K562 (cell line): Measurements from ENCODE around the gene TRIM43.

Experiments used
- CBX2 ChIP-seq: fragments of 200-600 bp; sonication (generic); IDR thresholded peaks from one replicate; pipeline ENCODE4 v1.6.1; 2012; ENCODE audit warnings: mild to moderate bottlenecking, low read length, inconsistent platforms; ENCODE audit not compliant: insufficient read depth, poor library complexity, severe bottlenecking
- CHD2 ChIP-seq: IDR thresholded peaks from 2 replicates; pipeline ENCODE4 v1.6.1; 2011; ENCODE audit warnings: low read depth, low read length
- CREB1 ChIP-seq, 2 experiments: sonication (generic) in 1 of 2; formaldehyde crosslinking in 1 of 2; IDR thresholded peaks; 2 replicates each; pipeline versions ENCODE4 v1.6.1 to v1.8.0; 2012 to 2022; ENCODE audit warnings: inconsistent platforms in 1 of 2, mild to moderate bottlenecking in 1 of 2, missing genetic modification reagents in 1 of 2, moderate library complexity in 1 of 2
- EP300 ChIP-seq: IDR thresholded peaks from 2 replicates; pipeline ENCODE4 v1.6.1; 2012; ENCODE audit warnings: low read length, improper control_type of control experiment
- EZH2 ChIP-seq: IDR thresholded peaks from 2 replicates; pipeline ENCODE4 v1.6.1; 2012; ENCODE audit warnings: low read depth, mild to moderate bottlenecking, inconsistent platforms, low read length, borderline replicate concordance
- GTF2F1 ChIP-seq: IDR thresholded peaks from 2 replicates; pipeline ENCODE4 v1.6.1; 2011; ENCODE audit warnings: low read depth, low read length, improper control_type of control experiment
- PRPF4 ChIP-seq: fragments of 200-400 bp; formaldehyde crosslinking; IDR thresholded peaks from one replicate; pipeline ENCODE4 v1.6.1; 2017; ENCODE audit warnings: low read length, low read depth, mild to moderate bottlenecking; ENCODE audit not compliant: insufficient read depth, poor library complexity, severe bottlenecking
- PTBP1 ChIP-seq: fragments of 200-400 bp; formaldehyde crosslinking; IDR thresholded peaks from 2 replicates; pipeline ENCODE4 v1.6.1; 2017; ENCODE audit warnings: low read depth, low read length
- RFX5 ChIP-seq: IDR thresholded peaks from 2 replicates; pipeline ENCODE4 v1.6.1; 2011; ENCODE audit warnings: low read depth, mild to moderate bottlenecking, improper control_type of control experiment, low read length
- ZNF146 ChIP-seq: IDR thresholded peaks from one replicate; pipeline ENCODE4 v1.6.1; 2018; ENCODE audit warnings: missing compliant biosample characterization; ENCODE audit not compliant: unreplicated experiment
- TF ChIP-seq, protein P1 (sequence below): sonication (generic); formaldehyde crosslinking; IDR thresholded peaks from 2 replicates; pipeline ENCODE4 v1.8.1; 2023; ENCODE audit warnings: mild to moderate bottlenecking, missing genetic modification reagents, moderate library complexity
- TF ChIP-seq, protein P2 (sequence below), 3 experiments: IDR thresholded peaks in 2 of 3; conservative IDR thresholded peaks in 1 of 3; 2 replicates each; pipeline ENCODE4 v1.5.1; 2011 to 2012; ENCODE audit warnings: low read length in 3 of 3, mild to moderate bottlenecking in 3 of 3, control low read depth in 2 of 3, improper control_type of control experiment in 1 of 3, inconsistent platforms in 1 of 3, low read depth in 1 of 3, mixed read lengths in 1 of 3, moderate library complexity in 1 of 3; ENCODE audit not compliant: insufficient read depth in 2 of 3
- TF ChIP-seq, protein P3 (sequence below): fragments of 450-650 bp; IDR thresholded peaks from 2 replicates; pipeline ENCODE4 v1.6.1; 2016; ENCODE audit warnings: low read depth

DNA sequence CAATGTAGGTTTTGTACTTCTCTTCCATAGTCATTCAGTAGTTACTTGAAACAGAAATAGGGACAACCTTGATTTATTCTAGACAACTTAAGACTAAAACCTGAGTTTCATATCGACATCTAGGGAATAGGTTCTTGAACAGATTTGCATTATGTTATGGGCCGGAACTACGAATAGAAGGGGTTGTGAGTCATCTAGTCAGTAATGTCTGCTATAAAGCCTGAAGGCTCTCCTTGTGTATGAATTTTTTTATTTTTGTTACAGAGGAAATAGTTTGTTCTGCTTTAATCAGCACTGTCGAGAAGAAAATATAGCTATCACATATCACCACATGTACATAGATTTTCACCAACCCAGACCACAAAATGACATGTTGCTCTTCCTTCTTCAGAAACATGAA lies 17.3 kb upstream of the TRIM43 start:
- no peak for TF ChIP-seq CBX2
- TF ChIP-seq RFX5, result no peak
- no peak for TF ChIP-seq EP300
- no peak for TF ChIP-seq PTBP1
- TF ChIP-seq, protein P1, sequence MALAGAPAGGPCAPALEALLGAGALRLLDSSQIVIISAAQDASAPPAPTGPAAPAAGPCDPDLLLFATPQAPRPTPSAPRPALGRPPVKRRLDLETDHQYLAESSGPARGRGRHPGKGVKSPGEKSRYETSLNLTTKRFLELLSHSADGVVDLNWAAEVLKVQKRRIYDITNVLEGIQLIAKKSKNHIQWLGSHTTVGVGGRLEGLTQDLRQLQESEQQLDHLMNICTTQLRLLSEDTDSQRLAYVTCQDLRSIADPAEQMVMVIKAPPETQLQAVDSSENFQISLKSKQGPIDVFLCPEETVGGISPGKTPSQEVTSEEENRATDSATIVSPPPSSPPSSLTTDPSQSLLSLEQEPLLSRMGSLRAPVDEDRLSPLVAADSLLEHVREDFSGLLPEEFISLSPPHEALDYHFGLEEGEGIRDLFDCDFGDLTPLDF (CRISPR knock-in tag), result no peak
- no peak for TF ChIP-seq GTF2F1
- TF ChIP-seq ZNF146 (CRISPR knock-in tag), result no peak
- TF ChIP-seq EZH2, result no peak
- TF ChIP-seq CREB1 (IDR thresholded peaks at IDR 0.05), result no peak
- no peak for TF ChIP-seq CREB1 (CRISPR knock-in tag; IDR thresholded peaks at IDR 0.05)
- no peak for TF ChIP-seq PRPF4
- TF ChIP-seq, protein P2, sequence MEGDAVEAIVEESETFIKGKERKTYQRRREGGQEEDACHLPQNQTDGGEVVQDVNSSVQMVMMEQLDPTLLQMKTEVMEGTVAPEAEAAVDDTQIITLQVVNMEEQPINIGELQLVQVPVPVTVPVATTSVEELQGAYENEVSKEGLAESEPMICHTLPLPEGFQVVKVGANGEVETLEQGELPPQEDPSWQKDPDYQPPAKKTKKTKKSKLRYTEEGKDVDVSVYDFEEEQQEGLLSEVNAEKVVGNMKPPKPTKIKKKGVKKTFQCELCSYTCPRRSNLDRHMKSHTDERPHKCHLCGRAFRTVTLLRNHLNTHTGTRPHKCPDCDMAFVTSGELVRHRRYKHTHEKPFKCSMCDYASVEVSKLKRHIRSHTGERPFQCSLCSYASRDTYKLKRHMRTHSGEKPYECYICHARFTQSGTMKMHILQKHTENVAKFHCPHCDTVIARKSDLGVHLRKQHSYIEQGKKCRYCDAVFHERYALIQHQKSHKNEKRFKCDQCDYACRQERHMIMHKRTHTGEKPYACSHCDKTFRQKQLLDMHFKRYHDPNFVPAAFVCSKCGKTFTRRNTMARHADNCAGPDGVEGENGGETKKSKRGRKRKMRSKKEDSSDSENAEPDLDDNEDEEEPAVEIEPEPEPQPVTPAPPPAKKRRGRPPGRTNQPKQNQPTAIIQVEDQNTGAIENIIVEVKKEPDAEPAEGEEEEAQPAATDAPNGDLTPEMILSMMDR (IDR thresholded peaks at IDR 0.05 in 2 of 3, conservative IDR thresholded peaks at IDR 0.05 in 1 of 3; ENCODE audit: insufficient read depth in 2 of 3, low read depth in 1 of 3, low read length in 3 of 3), result no peak
- TF ChIP-seq, protein P3, sequence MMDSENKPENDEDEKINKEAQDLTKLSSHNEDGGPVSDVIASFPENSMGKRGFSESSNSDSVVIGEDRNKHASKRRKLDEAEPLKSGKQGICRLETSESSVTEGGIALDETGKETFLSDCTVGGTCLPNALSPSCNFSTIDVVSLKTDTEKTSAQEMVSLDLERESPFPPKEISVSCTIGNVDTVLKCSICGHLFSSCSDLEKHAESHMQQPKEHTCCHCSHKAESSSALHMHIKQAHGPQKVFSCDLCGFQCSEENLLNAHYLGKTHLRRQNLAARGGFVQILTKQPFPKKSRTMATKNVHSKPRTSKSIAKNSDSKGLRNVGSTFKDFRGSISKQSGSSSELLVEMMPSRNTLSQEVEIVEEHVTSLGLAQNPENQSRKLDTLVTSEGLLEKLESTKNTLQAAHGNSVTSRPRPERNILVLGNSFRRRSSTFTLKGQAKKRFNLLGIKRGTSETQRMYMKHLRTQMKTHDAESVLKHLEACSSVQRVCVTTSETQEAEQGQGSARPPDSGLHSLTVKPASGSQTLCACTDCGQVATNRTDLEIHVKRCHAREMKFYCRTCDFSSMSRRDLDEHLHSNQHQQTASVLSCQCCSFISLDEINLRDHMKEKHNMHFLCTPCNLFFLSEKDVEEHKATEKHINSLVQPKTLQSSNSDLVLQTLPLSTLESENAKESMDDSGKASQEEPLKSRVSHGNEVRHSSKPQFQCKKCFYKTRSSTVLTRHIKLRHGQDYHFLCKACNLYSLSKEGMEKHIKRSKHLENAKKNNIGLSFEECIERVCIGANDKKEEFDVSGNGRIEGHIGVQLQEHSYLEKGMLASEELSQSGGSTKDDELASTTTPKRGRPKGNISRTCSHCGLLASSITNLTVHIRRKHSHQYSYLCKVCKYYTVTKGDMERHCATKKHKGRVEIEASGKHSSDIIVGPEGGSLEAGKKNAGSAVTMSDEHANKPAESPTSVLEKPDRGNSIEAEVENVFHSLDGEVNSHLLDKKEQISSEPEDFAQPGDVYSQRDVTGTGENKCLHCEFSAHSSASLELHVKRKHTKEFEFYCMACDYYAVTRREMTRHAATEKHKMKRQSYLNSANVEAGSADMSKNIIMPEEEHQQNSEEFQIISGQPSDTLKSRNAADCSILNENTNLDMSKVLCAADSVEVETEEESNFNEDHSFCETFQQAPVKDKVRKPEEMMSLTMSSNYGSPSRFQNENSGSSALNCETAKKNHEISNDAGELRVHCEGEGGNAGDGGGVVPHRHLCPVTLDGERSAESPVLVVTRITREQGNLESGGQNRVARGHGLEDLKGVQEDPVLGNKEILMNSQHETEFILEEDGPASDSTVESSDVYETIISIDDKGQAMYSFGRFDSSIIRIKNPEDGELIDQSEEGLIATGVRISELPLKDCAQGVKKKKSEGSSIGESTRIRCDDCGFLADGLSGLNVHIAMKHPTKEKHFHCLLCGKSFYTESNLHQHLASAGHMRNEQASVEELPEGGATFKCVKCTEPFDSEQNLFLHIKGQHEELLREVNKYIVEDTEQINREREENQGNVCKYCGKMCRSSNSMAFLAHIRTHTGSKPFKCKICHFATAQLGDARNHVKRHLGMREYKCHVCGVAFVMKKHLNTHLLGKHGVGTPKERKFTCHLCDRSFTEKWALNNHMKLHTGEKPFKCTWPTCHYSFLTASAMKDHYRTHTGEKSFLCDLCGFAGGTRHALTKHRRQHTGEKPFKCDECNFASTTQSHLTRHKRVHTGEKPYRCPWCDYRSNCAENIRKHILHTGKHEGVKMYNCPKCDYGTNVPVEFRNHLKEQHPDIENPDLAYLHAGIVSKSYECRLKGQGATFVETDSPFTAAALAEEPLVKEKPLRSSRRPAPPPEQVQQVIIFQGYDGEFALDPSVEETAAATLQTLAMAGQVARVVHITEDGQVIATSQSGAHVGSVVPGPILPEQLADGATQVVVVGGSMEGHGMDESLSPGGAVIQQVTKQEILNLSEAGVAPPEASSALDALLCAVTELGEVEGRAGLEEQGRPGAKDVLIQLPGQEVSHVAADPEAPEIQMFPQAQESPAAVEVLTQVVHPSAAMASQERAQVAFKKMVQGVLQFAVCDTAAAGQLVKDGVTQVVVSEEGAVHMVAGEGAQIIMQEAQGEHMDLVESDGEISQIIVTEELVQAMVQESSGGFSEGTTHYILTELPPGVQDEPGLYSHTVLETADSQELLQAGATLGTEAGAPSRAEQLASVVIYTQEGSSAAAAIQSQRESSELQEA, result no peak
- TF ChIP-seq CHD2, result no peak
